Measurements from ENCODE around the gene SREBF1.

SREBF1 gene

GRCh38 chr17:17842111-17842876 is 5.5 kb upstream of the SREBF1 start:
- in situ Hi-C loops (cut with MboI; ENCODE audit: low pct_unique_long_range_greater_than_20kb, low sequenced_read_pairs, unreplicated experiment), result no loop called here
- TF ChIP-seq CTCF (IDR thresholded peaks at IDR 0.05; ENCODE audit: extremely low read depth, insufficient read depth, missing control alignments), result no peak
- no peak for DNase-seq (ENCODE audit: low spot score)

- no peak for DNase-seq (ENCODE audit: low spot score)
- no peak for TF ChIP-seq CTCF (IDR thresholded peaks at IDR 0.05; ENCODE audit: extremely low read depth, insufficient read depth, missing control alignments)
- in situ Hi-C loops (cut with MboI; ENCODE audit: low pct_unique_long_range_greater_than_20kb, low sequenced_read_pairs, unreplicated experiment), result no loop called here
Measured at GRCh38 chr17:17841601-17842025, 4.8 kb upstream of the SREBF1 start.

- in situ Hi-C loops (cut with MboI; ENCODE audit: low pct_unique_long_range_greater_than_20kb, low sequenced_read_pairs, unreplicated experiment), result no loop called here
- no peak for DNase-seq (ENCODE audit: low spot score)
- no peak for TF ChIP-seq CTCF (IDR thresholded peaks at IDR 0.05; ENCODE audit: extremely low read depth, insufficient read depth, missing control alignments)
Measured at GRCh38 chr17:17840751-17841591, 4.2 kb upstream of the SREBF1 start.

- in situ Hi-C loops (cut with MboI; ENCODE audit: low pct_unique_long_range_greater_than_20kb, low sequenced_read_pairs, unreplicated experiment), result no loop called here
- TF ChIP-seq CTCF (IDR thresholded peaks at IDR 0.05; ENCODE audit: extremely low read depth, insufficient read depth, missing control alignments), result no peak
- DNase-seq (ENCODE audit: low spot score), result peak; percentile 96
Measured at GRCh38 chr17:17839791-17840707, 3.3 kb upstream of the SREBF1 start.

- no peak for TF ChIP-seq CTCF (IDR thresholded peaks at IDR 0.05; ENCODE audit: extremely low read depth, insufficient read depth, missing control alignments)
- in situ Hi-C loops (cut with MboI; ENCODE audit: low pct_unique_long_range_greater_than_20kb, low sequenced_read_pairs, unreplicated experiment), result no loop called here
- DNase-seq (ENCODE audit: low spot score), result no peak
Measured at GRCh38 chr17:17837966-17838962, 1.5 kb upstream of the SREBF1 start.
